Measurements from ENCODE around the gene IGFL2.
"Not testable (repeated sequence)": the region's sequence is repeated elsewhere in the genome, so short reads cannot be mapped to it uniquely, and the experiment has no call there.

Gene IGFL2

DNA sequence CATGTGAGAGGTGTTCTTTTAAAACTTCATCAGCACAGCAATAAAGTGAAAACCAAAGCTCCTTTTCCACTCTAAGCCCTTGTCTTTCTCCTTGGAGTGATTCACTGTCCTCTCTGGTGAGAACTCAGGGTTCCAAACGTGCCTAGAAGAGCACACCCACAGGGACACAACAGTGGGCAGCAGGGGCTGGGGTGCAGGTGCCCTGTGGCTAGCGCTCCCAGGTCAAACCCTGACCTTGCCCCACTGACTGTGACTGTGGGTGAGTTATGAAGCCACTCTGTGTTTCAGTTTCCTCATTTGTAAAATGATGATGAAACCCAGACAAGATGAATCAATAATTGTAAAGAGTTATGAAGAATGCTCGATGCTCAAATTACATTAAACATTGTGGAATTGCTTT, 43.9 kb downstream of the IGFL2 start:
- DNase-seq, result no peak

DNA sequence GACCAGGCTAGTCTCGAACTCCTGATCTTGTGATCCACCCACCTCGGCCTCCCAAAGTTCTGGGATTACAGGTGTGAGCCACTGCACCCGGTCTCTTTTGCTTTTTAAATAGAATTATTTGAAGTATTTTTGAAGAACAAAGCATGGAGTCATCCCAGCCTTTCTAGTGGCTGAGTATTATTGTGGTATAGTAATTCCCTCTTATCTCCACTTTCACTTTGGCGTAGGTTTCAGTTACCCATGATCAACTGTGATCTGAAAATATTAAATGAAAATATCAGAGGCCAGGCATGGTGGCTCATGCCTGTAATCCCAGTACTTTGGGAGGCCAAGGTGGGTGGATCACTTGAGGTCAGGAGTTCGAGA, 44.6 kb downstream of the IGFL2 start:
- DNase-seq, result not testable (repeated sequence)

- no peak for DNase-seq
Measured at GRCh38 chr19:46192992-46193650, 45.1 kb downstream of the IGFL2 start.

DNA sequence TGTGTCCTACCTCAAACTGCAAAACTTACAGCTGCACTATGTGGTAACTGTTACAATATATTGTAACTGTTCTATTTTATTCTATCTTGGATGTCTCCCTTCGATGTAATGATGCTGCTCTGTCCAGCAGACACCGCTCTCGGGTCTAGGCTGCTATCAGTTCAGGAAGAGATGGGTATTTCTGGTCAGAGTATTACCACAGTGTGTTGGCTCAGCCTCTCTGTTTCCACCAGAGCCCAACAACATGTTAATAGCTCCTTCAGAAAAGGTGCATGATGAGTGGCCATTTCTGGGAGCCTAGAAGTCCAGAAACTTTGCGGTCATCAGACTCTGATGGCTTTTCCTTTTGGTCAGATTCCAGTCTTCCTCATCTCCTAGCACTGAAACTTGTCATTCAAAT, 45.6 kb downstream of the IGFL2 start:
- DNase-seq, result no peak

DNA sequence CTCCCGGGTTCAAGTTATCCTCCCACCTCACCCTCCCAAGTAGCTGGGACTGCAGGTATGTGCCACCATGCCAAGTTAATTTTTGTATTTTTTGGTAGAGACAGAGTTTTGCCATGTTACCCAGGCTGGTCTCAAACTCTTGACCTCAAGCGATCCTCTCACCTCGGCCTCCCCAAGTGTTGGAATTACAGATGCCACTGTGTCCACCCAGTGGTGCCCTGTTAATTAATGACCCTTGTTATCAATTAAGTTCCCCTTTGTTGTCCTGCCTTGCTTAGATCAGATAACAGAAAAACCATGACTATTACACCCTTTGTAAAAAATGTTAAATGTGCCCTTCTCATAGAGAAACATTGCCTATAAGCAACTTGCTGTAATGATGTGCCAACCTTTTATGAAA, 47.1 kb downstream of the IGFL2 start:
- no peak for DNase-seq

- DNase-seq, result not testable (repeated sequence)
Measured at GRCh38 chr19:46195919-46196318, 47.9 kb downstream of the IGFL2 start.

- DNase-seq, result no peak
Measured at GRCh38 chr19:46196410-46197124, 48.5 kb downstream of the IGFL2 start.

- no peak for DNase-seq
Measured at GRCh38 chr19:46197314-46198070, 49.5 kb downstream of the IGFL2 start.

DNA sequence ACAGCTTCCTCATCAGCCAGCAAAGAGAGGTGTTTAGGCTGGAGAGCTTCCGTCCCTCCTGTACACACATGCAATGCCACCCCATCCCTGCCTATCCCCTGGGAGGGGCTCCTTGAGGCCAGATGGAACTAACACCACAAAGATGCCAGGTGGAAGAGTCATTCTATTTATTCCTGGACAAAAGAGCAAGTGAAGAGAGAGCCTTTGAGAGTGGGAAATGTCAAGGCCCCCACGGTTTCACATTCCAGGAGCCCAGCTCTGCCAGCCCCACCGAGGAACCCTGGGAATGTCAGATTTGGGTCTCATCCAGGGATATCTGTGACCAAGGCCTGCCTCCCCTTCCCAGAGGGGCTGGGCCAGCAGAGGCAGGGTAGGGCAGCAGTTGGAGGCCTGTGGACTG, 50.7 kb downstream of the IGFL2 start:
- DNase-seq, result no peak

DNA sequence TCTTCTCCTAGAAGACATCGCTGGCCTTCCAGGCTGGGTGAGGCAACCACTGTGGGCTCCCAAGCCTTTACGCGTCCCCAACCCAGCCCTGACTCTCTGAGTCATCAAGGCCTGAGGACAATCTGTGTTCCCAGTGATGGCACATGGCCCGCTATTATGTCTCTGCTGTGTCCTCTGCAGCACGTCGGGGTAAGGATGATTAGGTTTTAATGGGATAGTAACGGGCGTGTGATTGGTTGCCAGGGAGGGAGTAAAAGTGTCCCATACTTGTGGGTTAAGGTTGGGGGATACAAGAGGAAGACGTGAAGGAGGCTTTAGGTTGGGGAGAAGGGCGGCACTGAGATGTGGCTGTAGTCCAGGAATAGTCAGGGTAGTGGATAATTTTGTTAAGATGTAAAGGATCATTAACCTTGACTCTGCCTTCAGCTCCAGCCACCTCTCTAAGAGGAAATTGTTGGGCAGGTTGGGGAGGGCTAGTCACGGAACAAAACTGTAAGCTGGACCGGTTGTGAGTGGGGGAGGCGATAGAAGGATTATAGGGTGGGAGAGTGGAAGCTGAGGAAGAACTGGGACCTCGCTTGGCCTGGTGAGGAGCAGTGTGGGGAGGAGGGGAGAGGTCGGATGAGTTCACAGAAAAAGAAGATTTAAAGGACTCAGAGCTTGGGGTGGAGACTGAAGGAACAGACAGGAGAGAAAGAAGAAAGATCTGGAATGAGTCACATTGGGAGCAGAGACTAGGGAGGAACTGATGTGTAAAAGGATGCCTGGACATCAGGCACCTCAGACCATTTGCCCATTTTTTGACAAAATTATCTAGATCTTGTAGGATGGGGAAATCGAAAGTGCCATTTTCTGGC, 53.6 kb downstream of the IGFL2 start:
- no peak for DNase-seq

DNA sequence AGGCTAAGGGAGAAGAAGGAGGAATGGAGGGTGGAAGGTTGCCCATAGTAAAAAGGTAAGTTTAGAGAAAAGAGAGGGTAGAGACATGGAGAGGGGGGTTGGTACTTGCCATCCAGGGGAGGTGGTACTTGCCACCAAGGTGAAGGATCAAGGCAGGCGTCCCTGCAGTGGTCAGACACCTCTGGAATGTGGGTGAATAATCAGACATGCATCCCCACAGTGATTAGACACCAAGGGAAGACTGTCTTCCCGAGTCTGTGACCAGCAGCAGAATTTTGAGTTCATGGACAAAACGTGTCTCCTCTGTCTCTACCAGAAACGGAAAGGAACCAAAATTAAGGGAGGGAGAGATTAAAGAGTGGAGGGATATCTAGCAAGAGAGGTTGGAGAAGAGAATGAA, 54.4 kb downstream of the IGFL2 start:
- DNase-seq, result no peak

GRCh38 chr19:46202872-46203860, 55.1 kb downstream of the IGFL2 start:
- DNase-seq, result no peak

DNA sequence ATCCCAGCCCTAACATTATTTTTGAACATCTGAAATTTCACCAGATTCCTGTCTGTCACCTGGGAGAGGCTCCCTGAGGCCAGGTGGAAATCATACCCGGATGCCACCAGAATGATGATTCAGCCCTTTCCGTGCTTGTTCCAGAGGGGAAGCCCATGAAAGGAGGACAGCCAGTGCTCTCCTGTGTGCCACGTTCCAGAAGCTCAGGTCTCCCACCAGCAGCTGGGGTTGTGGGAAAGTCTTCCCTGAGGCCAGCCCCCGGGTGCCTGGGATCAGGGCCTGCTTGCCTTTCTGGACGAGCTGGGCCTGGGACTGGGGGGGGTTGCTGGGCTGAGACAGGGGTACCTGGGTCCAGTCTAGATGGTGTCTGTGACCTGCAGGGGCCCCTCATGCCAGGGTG, 56.0 kb downstream of the IGFL2 start:
- DNase-seq, result no peak

GRCh38 chr19:46205183-46205984, 57.3 kb downstream of the IGFL2 start:
- no peak for DNase-seq

DNA sequence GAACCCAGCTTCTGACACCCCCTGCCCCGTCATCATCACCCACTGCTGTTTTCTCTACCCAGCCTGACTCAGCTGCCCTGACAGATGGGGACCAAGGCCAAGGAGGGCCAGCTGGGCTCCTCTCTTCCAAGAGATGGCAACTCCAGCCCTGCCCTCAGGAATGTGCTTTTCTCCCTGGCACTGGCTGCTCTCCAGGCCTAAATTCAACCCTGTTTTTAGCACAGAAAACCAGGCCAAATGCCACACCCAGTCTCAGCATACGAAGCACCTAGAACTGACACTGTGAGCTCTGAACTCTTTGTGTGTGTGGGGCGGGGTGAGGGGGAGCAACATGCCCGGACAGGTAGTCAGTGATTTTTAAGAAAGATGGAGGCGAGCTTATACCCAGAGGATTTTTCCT, 58.1 kb downstream of the IGFL2 start:
- no peak for DNase-seq

GRCh38 chr19:46206682-46207081, 58.6 kb downstream of the IGFL2 start:
- DNase-seq, result no peak

DNA sequence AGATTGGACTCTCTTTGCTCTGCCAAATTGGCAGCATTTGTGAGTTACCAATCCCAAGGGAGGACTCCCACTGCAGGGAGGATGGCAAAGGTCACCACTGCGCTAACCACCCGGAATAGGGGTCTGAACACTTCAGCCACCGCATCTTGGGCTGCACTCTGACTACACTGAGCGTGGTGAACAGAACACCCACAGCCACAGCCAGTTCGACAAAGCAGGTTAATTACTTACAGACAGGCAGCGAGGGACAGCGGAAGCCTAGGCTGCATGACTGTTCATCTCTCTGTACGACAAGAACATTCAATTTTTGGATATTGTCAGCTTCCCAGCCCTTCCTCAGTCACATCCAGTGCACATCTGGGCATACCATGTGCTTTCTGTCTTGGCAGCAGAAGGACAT, 59.8 kb downstream of the IGFL2 start:
- DNase-seq, result not testable (repeated sequence)

GRCh38 chr19:46209051-46209450, 61.0 kb downstream of the IGFL2 start:
- no peak for DNase-seq

GRCh38 chr19:46209472-46209871, 61.4 kb downstream of the IGFL2 start:
- no peak for DNase-seq

DNA sequence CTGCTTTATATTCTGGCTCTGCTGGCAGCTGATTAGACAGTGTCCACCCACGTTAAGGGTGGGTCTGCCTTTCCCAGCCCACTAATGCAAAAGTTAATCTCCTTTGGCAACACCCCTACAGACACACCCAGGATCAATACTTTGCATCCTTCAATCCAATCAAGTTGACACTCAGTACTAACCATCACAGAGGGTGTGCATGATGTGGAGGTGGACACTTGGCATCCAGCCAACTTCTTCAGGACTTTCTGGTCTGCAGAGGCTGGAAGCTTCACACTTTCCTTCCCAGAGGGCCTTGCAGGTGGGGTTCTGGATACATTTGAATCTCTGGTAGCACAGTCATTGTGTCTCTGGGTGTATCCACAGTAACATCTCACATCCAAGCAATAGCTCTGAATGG, 62.6 kb downstream of the IGFL2 start:
- DNase-seq, result no peak
